NOMO-1 (cell line): ENCODE measurements around the gene PPP3R1.

Experiments used
- DNase-seq, 2 experiments: peaks; one replicate each; lab custom pipeline; 2025; ENCODE audit not compliant: unreplicated experiment in 2 of 2; lab: John Stamatoyannopoulos, UW

Gene PPP3R1

GRCh38 chr2:68252400-68253218, at the start of gene PPP3R1:
Gene PPP3R1 (minus strand): TSS chr2:68252532. CDS start chr2:68252127, 405 bp downstream.
- peak; percentile 91 to 97 for DNase-seq

- peak in 1 of 2 experiments; percentile 56 for DNase-seq
Measured at GRCh38 chr2:68295516-68295915, 43.2 kb upstream of the PPP3R1 start.

DNA sequence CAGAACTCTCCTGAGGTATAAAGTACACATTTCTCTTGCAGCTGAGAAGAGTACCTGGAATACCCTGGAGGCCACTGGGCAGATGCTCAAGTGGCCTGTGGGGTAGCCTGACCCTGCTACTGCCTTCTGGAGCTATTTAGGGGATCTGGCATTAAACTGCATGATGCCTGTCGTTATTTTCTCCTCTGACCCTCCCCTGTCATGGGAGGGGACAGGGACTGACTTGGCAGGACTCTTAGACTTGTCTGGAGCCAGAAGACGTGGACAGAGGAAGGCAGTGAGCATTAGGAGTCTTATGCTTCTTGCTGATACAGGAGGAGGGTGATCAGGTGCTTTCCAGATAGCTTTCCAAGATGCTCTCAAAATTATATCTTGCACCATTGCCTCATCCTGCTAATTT, 42.6 kb upstream of the PPP3R1 start:
- no peak for DNase-seq

- no peak for DNase-seq
Measured at GRCh38 chr2:68294187-68294586, 41.9 kb upstream of the PPP3R1 start.

- DNase-seq, result no peak
Measured at GRCh38 chr2:68293755-68294154, 41.4 kb upstream of the PPP3R1 start.

DNA sequence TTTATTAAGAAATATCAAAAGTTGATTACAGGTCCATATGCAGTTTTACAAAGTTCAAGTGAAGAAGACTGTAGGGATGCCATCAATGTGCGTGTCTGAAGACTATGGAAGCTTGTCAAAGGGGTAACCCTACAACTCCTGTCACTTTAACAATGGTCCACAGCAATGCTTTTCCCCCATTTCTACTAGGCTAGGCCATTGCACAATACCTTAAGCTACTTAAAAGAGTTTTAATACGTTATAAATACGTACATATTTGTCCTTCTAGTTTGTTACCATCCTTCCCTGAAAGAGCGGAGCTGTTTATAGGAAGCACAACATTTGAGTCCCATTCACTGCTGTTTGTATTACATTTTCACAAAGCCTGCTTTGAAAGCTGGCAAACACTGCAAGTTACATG, 40.7 kb upstream of the PPP3R1 start:
- DNase-seq, result no peak

- no peak for DNase-seq
Measured at GRCh38 chr2:68292108-68292710, 39.9 kb upstream of the PPP3R1 start.

DNA sequence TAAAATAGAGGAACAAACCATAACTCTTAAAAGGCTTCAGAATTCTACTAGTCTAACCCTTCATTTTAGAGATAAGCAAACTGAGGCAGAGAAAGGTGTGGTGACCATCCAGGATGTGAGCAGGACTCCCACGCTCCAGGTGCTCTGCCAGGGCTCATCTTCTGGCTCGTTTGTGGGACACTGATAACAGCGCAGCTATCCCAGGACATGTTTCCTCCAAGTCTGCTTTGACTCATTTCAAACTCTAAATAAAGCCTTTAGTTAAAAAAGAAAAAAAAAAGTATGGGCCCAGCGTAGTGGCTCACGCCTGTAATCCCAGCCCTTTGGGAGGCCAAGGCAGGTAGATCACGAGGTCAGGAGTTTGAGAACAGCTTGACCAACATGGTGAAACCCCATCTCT, 39.0 kb upstream of the PPP3R1 start:
- no peak for DNase-seq

DNA sequence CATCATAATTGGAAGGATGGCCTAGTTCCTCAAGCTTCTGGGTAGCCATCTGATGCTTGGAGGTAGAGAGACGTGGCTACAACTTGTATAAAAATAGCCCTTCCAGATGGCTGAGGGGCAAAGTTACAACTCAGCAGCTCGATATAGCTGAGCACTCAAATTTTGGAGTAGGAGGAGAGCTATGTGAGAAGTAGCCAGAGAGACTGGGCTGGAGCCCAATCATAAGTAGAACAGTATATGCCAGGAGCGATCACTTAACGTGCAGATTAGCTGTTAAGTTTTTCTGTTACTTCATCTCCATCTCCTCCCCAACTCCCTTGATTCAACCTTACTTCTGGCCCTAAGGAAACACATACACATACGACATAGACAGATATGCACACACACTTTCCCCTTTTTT, 38.6 kb upstream of the PPP3R1 start:
- DNase-seq, result no peak

GRCh38 chr2:68287580-68288441, 35.5 kb upstream of the PPP3R1 start:
- peak; percentile 82 to 90 for DNase-seq

- no peak for DNase-seq
Measured at GRCh38 chr2:68284896-68285295, 32.6 kb upstream of the PPP3R1 start.

- DNase-seq, result no peak
Measured at GRCh38 chr2:68283419-68283812, 31.1 kb upstream of the PPP3R1 start.

GRCh38 chr2:68282811-68283418, 30.6 kb upstream of the PPP3R1 start:
- peak in 1 of 2 experiments; percentile 45 for DNase-seq

DNA sequence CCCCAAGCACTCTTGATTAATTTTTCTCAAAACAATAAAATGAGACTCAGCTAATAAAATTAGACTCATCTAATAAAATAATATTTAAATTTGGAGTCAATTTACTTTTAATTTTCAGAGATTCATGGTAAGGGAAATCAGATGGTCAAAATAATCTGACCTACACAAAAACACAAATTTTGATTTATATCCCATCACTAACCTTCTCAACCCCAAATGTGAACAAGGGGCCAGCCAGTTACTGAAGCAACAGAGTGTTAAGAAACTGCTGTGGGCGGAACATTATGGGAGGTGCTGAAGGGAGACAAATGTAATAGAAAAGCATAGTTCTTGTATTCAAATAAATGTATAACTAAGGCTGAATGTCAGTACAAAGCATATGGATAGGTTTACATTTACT, 28.5 kb upstream of the PPP3R1 start:
- no peak for DNase-seq

- no peak for DNase-seq
Measured at GRCh38 chr2:68280348-68280747, 28.0 kb upstream of the PPP3R1 start.

DNA sequence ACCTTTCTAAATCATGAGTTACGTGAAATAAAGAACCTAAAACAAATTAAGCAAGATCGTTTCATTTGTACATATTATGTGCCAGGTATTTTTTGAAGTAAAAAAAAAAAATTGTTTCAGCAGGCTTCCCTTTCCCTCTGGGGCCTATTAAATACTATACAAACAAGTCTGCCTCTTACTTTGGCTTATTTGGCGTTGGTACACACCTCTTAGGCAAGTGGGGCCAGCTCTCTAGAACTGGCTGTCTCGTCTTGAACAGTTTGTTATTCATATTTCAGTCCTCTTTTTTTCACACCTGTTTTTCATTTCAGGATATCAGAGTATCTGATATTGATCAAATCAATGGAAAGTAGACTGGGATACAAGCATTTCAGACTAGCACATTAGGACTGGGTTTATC, 27.4 kb upstream of the PPP3R1 start:
- DNase-seq, result no peak

DNA sequence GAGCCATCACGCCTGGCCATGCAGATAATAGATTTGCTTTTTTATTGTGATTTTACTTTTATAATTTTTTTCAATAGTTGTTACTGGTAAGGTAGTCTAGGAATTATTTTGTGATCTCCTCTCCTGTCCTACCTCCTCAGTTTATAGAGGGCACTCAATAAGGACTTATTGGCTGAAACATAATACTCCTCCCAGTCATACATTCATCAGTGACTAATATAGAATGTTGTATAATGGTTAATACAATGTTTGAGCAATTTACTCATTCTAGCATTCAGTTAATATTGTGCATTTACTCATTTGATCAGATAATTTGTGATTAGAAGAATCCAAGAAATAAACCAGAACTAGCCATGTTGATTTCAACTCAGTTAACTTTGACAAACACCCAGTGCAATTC, 25.8 kb upstream of the PPP3R1 start:
- DNase-seq, result no peak

GRCh38 chr2:68274022-68274421, 21.7 kb upstream of the PPP3R1 start:
- DNase-seq, result no peak

- DNase-seq, result peak; percentile 40 to 89
Measured at GRCh38 chr2:68272246-68272994, 20.1 kb upstream of the PPP3R1 start.

DNA sequence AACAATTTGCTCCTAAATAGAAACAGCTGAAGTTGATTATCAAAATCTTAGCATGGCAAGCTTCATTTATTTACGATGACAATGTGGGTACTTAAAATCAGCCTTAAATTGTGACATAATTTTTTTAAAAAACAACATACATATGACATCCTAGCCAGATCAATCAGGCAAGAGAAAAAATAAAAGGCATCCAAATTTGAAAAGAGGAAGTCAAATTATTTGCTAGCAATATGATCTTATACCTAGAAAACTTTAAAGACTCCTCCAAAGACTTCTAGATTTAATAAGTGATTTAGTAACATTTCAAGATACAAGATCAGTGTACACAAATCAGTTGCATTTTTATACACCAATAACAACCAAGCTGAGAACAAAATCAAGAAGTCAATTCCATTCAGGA, 14.3 kb upstream of the PPP3R1 start:
- DNase-seq, result peak in 1 of 2 experiments; percentile 16
